H9 (cell line): Measurements from ENCODE around the gene CFAP97. TPM values are rescaled to one million over a fixed set of nuclear protein-coding genes. Genes with fewer than 3 reads are reported as not detected.

Experiments used
- DNase-seq: peaks from one replicate; pipeline ENCODE4 v3.0.0-alpha.2; 2017
- H2AFZ ChIP-seq: one replicate; pipeline ENCODE4 v1.6.1; 2013; ENCODE audit warnings: mild to moderate bottlenecking, low read length, control low read depth, moderate library complexity
- H2AK5ac ChIP-seq: 2 replicates; pipeline ENCODE4 v1.6.1; 2013; ENCODE audit warnings: low read length, control low read depth, mixed read lengths; ENCODE audit not compliant: insufficient read length
- H2BK120ac ChIP-seq: one replicate; pipeline ENCODE4 v1.6.1; 2013; ENCODE audit warnings: low read depth, mild to moderate bottlenecking, low read length, control low read depth, inconsistent platforms; ENCODE audit not compliant: poor library complexity, severe bottlenecking
- H2BK12ac ChIP-seq: 2 replicates; pipeline ENCODE4 v1.6.1; 2013; ENCODE audit warnings: low read length, control low read depth, mixed read lengths, low read depth; ENCODE audit not compliant: insufficient read length
- H2BK15ac ChIP-seq: 2 replicates; pipeline ENCODE4 v1.6.1; 2013; ENCODE audit warnings: low read depth, low read length, control low read depth
- H2BK20ac ChIP-seq: one replicate; pipeline ENCODE4 v1.6.1; 2013; ENCODE audit warnings: low read depth, mild to moderate bottlenecking, low read length, control low read depth, inconsistent platforms; ENCODE audit not compliant: poor library complexity, severe bottlenecking
- H2BK5ac ChIP-seq: 2 replicates; pipeline ENCODE4 v1.6.1; 2013; ENCODE audit warnings: low read length, control low read depth, mixed read lengths; ENCODE audit not compliant: insufficient read length
- H3K14ac ChIP-seq: 2 replicates; pipeline ENCODE4 v1.6.1; 2013; ENCODE audit warnings: low read length, control low read depth; ENCODE audit not compliant: insufficient read depth
- H3K18ac ChIP-seq: 2 replicates; pipeline ENCODE4 v1.6.1; 2013; ENCODE audit warnings: low read depth, mild to moderate bottlenecking, mixed read lengths, low read length, control low read depth; ENCODE audit not compliant: insufficient read length
- H3K23ac ChIP-seq: 2 replicates; pipeline ENCODE4 v1.6.1; 2013; ENCODE audit warnings: low read length, control low read depth, mixed read lengths, low read depth; ENCODE audit not compliant: insufficient read length
- H3K23me2 ChIP-seq: 2 replicates; pipeline ENCODE4 v1.6.1; 2013; ENCODE audit warnings: low read depth, mild to moderate bottlenecking, mixed read lengths, low read length, control low read depth; ENCODE audit not compliant: insufficient read length, poor library complexity, severe bottlenecking
- H3K27ac ChIP-seq: 2 replicates; pipeline ENCODE4 v1.5.1; 2013; ENCODE audit warnings: low read length, control low read depth, mixed read lengths, low read depth; ENCODE audit not compliant: insufficient read length
- H3K27me3 ChIP-seq: 2 replicates; pipeline ENCODE4 v1.6.1; 2013; ENCODE audit warnings: low read length, control low read depth, inconsistent platforms; ENCODE audit not compliant: insufficient read depth
- H3K4ac ChIP-seq: 2 replicates; pipeline ENCODE4 v1.6.1; 2013; ENCODE audit warnings: low read depth, mild to moderate bottlenecking, control low read depth, inconsistent platforms, low read length, moderate library complexity
- H3K4me1 ChIP-seq: 2 replicates; pipeline ENCODE4 v1.6.1; 2013; ENCODE audit warnings: low read length, control low read depth, inconsistent platforms; ENCODE audit not compliant: insufficient read depth
- H3K4me2 ChIP-seq: 2 replicates; pipeline ENCODE4 v1.6.1; 2013; ENCODE audit warnings: low read length, control low read depth, mixed read lengths; ENCODE audit not compliant: insufficient read length, insufficient read depth
- H3K56ac ChIP-seq: 2 replicates; pipeline ENCODE4 v1.6.1; 2013; ENCODE audit warnings: low read depth, mild to moderate bottlenecking, mixed read lengths, low read length, control low read depth; ENCODE audit not compliant: insufficient read length
- H3K79me1 ChIP-seq: 2 replicates; pipeline ENCODE4 v1.6.1; 2013; ENCODE audit warnings: low read depth, mild to moderate bottlenecking, moderate library complexity, low read length, control low read depth, inconsistent platforms; ENCODE audit not compliant: insufficient read depth, poor library complexity, severe bottlenecking
- H3K79me2 ChIP-seq: 2 replicates; pipeline ENCODE4 v1.6.1; 2013; ENCODE audit warnings: low read length, control low read depth, inconsistent platforms; ENCODE audit not compliant: insufficient read depth
- H3K9ac ChIP-seq: 2 replicates; pipeline ENCODE4 v1.6.1; 2013; ENCODE audit warnings: low read length, control low read depth, mixed read lengths; ENCODE audit not compliant: insufficient read length; ENCODE audit errors: extremely low read depth
- H3K9me3 ChIP-seq: one replicate; pipeline ENCODE4 v1.6.1; 2013; ENCODE audit warnings: low read depth, low read length, inconsistent platforms; ENCODE audit not compliant: control insufficient read depth
- H3T11ph ChIP-seq: one replicate; pipeline ENCODE4 v1.6.1; 2013; ENCODE audit warnings: mild to moderate bottlenecking, low read length, control low read depth, inconsistent platforms
- H4K20me1 ChIP-seq: one replicate; pipeline ENCODE4 v1.6.1; 2013; ENCODE audit not compliant: control insufficient read depth, insufficient read length, insufficient read depth
- H4K5ac ChIP-seq: 2 replicates; pipeline ENCODE4 v1.6.1; 2013; ENCODE audit warnings: low read depth, mild to moderate bottlenecking, mixed read lengths, low read length, control low read depth; ENCODE audit not compliant: insufficient read length
- H4K8ac ChIP-seq: replicated peaks from 2 replicates; pipeline ENCODE4 v1.6.1; 2013; ENCODE audit warnings: low read length, control low read depth, mixed read lengths, low read depth; ENCODE audit not compliant: insufficient read length
- H4K91ac ChIP-seq: 2 replicates; pipeline ENCODE4 v1.6.1; 2013; ENCODE audit warnings: low read depth, mild to moderate bottlenecking, moderate library complexity, mixed read lengths, low read length, control low read depth; ENCODE audit not compliant: insufficient read length
- H3K27ac Mint-ChIP-seq, 3 experiments: 2 replicates in 2 of 3; 3 replicates in 1 of 3; pipeline ENCODE4 v1.8.0; 2020 to 2021; ENCODE audit warnings: mixed read lengths in 3 of 3, mild to moderate bottlenecking in 1 of 3, moderate library complexity in 1 of 3
- H3K27me3 Mint-ChIP-seq: 2 replicates; pipeline ENCODE4 v1.8.0; 2021; ENCODE audit warnings: low read depth, mild to moderate bottlenecking, moderate library complexity, mixed read lengths
- H3K36me3 Mint-ChIP-seq, 3 experiments: 2 replicates in 2 of 3; 3 replicates in 1 of 3; pipeline ENCODE4 v1.8.0; 2020 to 2021; ENCODE audit warnings: low read depth in 3 of 3, mixed read lengths in 3 of 3; ENCODE audit not compliant: insufficient read depth in 1 of 3
- H3K4me1 Mint-ChIP-seq, 2 experiments: 2 replicates each; pipeline ENCODE4 v1.8.0; 2020; ENCODE audit warnings: mixed read lengths in 2 of 2
- H3K4me3 Mint-ChIP-seq, 2 experiments: 2 replicates in 1 of 2; 3 replicates in 1 of 2; pipeline ENCODE4 v1.8.0; 2020 to 2021; ENCODE audit warnings: mild to moderate bottlenecking in 2 of 2, mixed read lengths in 2 of 2, moderate library complexity in 1 of 2
- H3K9me3 Mint-ChIP-seq, 2 experiments: 2 replicates in 1 of 2; 3 replicates in 1 of 2; pipeline ENCODE4 v1.8.0; 2020; ENCODE audit warnings: mild to moderate bottlenecking in 2 of 2, mixed read lengths in 2 of 2, moderate library complexity in 1 of 2
- WGBS: extraction: QIAGEN DNeasy Blood & Tissue Kit; methylation state at CpG from one replicate; pipeline ENCODE4 v1.1.7; 2013; ENCODE audit warnings: missing lambda C conversion rate, low lambda C conversion rate, mixed read lengths; ENCODE audit not compliant: insufficient read length; ENCODE audit errors: extremely low coverage; 5-methylcytosine and 5-hydroxymethylcytosine counted together
- total RNA-seq: library from RNA; stranded (reverse); gene quantifications from 2 replicates; pipeline ENCODE4 v1.2.1, GENCODE V29; 2021
- TF ChIP-seq, protein P1 (sequence below): fragments of 200-600 bp; sonication (generic); conservative IDR thresholded peaks from 3 replicates; pipeline ENCODE4 v1.8.0; 2021; ENCODE audit warnings: antibody characterized with exemption, mild to moderate bottlenecking

CFAP97 gene
- total RNA-seq, 1 experiment from 2014 or later: 39.3 TPM

DNA sequence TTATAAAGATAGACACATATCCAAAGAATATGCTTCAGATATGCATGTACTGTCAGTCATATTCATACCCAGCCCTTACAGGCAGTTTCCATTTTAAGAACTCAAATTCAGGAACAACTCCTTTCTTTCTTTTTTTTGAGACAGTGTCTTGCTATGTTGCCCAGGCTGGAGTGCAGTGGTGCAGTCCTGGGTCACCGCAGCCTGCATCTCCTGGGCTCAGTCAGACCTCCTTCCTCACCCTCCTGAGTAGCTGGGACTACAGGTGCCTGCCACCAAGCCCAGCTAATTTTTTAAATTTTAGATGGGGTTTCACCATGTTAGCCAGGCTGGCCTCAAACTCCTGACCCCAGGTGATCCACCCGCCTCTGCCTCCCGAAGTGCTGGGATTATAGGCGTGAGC, 40.1 kb upstream of the CFAP97 start:
- H3K23me2 ChIP-seq: no peaks in the 10 kb centered on the region
- no peak for DNase-seq
- H3K4me1 ChIP-seq: no peaks in the 10 kb centered on the region
- H4K91ac ChIP-seq: no peak overlapping the region
- no peak overlapping the region for H2BK20ac ChIP-seq
- no peak overlapping the region for H3K27ac ChIP-seq
- no peak overlapping the region for H3K23ac ChIP-seq
- no peak overlapping the region for H2AFZ ChIP-seq
- no peak overlapping the region for H2BK5ac ChIP-seq
- no peak overlapping the region for H3K56ac ChIP-seq
- Mint-ChIP-seq H3K4me1 (peaks cover 0 to 10% of the 10 kb centered on the region in 2 experiments; a peak in 2 of 4 replicates), H3K4me3 (no peak overlapping the region), H3K27me3 (no peaks in the 10 kb centered on the region), H3K36me3 (peaks cover 10 to 24% (median 19%) of the 10 kb centered on the region in 3 experiments; a peak in 6 of 7 replicates), H3K27ac (no peak overlapping the region), H3K9me3 (peaks cover 14 to 15% of the 10 kb centered on the region in 2 experiments)
- H3K9ac ChIP-seq: no peak overlapping the region
- no peak overlapping the region for H2BK120ac ChIP-seq
- TF ChIP-seq, protein P1, sequence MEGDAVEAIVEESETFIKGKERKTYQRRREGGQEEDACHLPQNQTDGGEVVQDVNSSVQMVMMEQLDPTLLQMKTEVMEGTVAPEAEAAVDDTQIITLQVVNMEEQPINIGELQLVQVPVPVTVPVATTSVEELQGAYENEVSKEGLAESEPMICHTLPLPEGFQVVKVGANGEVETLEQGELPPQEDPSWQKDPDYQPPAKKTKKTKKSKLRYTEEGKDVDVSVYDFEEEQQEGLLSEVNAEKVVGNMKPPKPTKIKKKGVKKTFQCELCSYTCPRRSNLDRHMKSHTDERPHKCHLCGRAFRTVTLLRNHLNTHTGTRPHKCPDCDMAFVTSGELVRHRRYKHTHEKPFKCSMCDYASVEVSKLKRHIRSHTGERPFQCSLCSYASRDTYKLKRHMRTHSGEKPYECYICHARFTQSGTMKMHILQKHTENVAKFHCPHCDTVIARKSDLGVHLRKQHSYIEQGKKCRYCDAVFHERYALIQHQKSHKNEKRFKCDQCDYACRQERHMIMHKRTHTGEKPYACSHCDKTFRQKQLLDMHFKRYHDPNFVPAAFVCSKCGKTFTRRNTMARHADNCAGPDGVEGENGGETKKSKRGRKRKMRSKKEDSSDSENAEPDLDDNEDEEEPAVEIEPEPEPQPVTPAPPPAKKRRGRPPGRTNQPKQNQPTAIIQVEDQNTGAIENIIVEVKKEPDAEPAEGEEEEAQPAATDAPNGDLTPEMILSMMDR: no peak
- no peaks in the 10 kb centered on the region for H3K27me3 ChIP-seq
- H3K79me2 ChIP-seq: no peaks in the 10 kb centered on the region
- no peak overlapping the region for H2BK12ac ChIP-seq
- no peak overlapping the region for H3K14ac ChIP-seq
- H3K18ac ChIP-seq: no peak overlapping the region
- H4K5ac ChIP-seq: no peak overlapping the region
- H2AK5ac ChIP-seq: no peak overlapping the region
- H3K79me1 ChIP-seq: no peaks in the 10 kb centered on the region
- H3K4ac ChIP-seq: no peak overlapping the region
- WGBS: no CpG with 5 or more reads among the region's 4 CpGs
- H3K4me2 ChIP-seq: no peak overlapping the region
- no peaks in the 10 kb centered on the region for H4K20me1 ChIP-seq
- no peaks in the 10 kb centered on the region for H3K9me3 ChIP-seq
- no peak overlapping the region for H4K8ac ChIP-seq
- H3T11ph ChIP-seq: no peak overlapping the region
- no peak overlapping the region for H2BK15ac ChIP-seq
